Measurements from ENCODE around the gene CYSLTR2. TPM values are rescaled to one million over a fixed set of nuclear protein-coding genes. Genes with fewer than 3 reads are reported as not detected.
"Not testable (repeated sequence)": the region's sequence is repeated elsewhere in the genome, so short reads cannot be mapped to it uniquely, and the experiment has no call there.

The CYSLTR2 gene
- total and polyA plus RNA-seq, 2 donors (not counting 1 experiment from before 2014, with no cell fraction given), result 0.09 TPM; not detected in 1

- no peak overlapping the region for H3K9ac ChIP-seq (ENCODE audit: low read length)
- no peaks in the 10 kb centered on the region for H4K20me1 ChIP-seq (ENCODE audit: control insufficient read depth, insufficient read depth, low read length, poor library complexity, severe bottlenecking)
- H3K4me1 ChIP-seq (ENCODE audit: control insufficient read depth in 2 of 2, insufficient read depth in 2 of 2, low read length in 2 of 2), result no peaks in the 10 kb centered on the region
- TF ChIP-seq CTCF (IDR thresholded peaks at IDR 0.05) (no peak), EZH2 (IDR thresholded peaks at IDR 0.05; ENCODE audit: borderline replicate concordance, insufficient read depth, low read depth, low read length, poor library complexity, severe bottlenecking) (no peak)
- H3K4me2 ChIP-seq (replicated peaks; ENCODE audit: low read depth, low read length, poor library complexity, severe bottlenecking), result no peak overlapping the region
- H3K4me3 ChIP-seq (ENCODE audit: control extremely low read depth in 1 of 5, extremely low read depth in 1 of 5, insufficient read depth in 1 of 5, low read depth in 2 of 5, low read length in 4 of 5), result no peak overlapping the region
- Mint-ChIP-seq H3K9me3 (ENCODE audit: insufficient read depth) (no peaks in the 10 kb centered on the region), H3K27ac (no peak overlapping the region), H3K4me1 (no peaks in the 10 kb centered on the region), H3K4me3 (no peak overlapping the region), H3K27me3 (peaks cover 12% of the 10 kb centered on the region)
- H3K9me3 ChIP-seq (ENCODE audit: control extremely low read depth in 1 of 3, control insufficient read depth in 2 of 3, insufficient read depth in 1 of 3, low read length in 2 of 3), result peaks cover 0 to 6% (median 2%) of the 10 kb centered on the region in 3 donors
- peaks cover 0 to 2% (median 0%) of the 10 kb centered on the region in 4 experiments for H3K27me3 ChIP-seq (replicated peaks in 1 of 4; ENCODE audit: control extremely low read depth in 1 of 4, control insufficient read depth in 3 of 4, insufficient read depth in 4 of 4, low read length in 3 of 4)
- ChIA-PET CTCF (no interaction called here), POLR2A (no interaction called here)
- DNase-seq (no peak), ATAC-seq (ENCODE audit: low read depth) (no peak)
- no peaks in the 10 kb centered on the region for H3K79me2 ChIP-seq (ENCODE audit: control insufficient read depth, insufficient read depth, low read length)
- H3K27ac ChIP-seq (ENCODE audit: low read length in 2 of 2), result no peak overlapping the region
- H2AFZ ChIP-seq (ENCODE audit: insufficient read depth, low read depth, low read length, poor library complexity, severe bottlenecking), result no peak overlapping the region
- intact Hi-C loops (cut with micrococcal nuclease), result no loop called here
- H3K36me3 ChIP-seq (replicated peaks in 1 of 2; ENCODE audit: control extremely low read depth in 1 of 2, control insufficient read depth in 1 of 2, extremely low read depth in 1 of 2, insufficient read depth in 2 of 2, low read length in 1 of 2), result no peaks in the 10 kb centered on the region
- 81% methylated on average over 3 of the region's 3 CpGs for WGBS (ENCODE audit: insufficient coverage)
Measured at GRCh38 chr13:48693998-48694397, 40.3 kb downstream of the CYSLTR2 start.

- H3K27ac Mint-ChIP-seq, result no peak overlapping the region
- H3K4me2 ChIP-seq (replicated peaks; ENCODE audit: low read depth, low read length, poor library complexity, severe bottlenecking), result no peak overlapping the region
- H3K27me3 Mint-ChIP-seq, result peaks cover 18% of the 10 kb centered on the region
- H3K4me3 ChIP-seq (ENCODE audit: control extremely low read depth in 1 of 5, extremely low read depth in 1 of 5, insufficient read depth in 1 of 5, low read depth in 2 of 5, low read length in 4 of 5), result no peak overlapping the region
- no peak for ATAC-seq (ENCODE audit: low read depth)
- no peak overlapping the region for H2AFZ ChIP-seq (ENCODE audit: insufficient read depth, low read depth, low read length, poor library complexity, severe bottlenecking)
- peaks cover 0 to 2% (median 0%) of the 10 kb centered on the region in 4 experiments for H3K27me3 ChIP-seq (replicated peaks in 1 of 4; ENCODE audit: control extremely low read depth in 1 of 4, control insufficient read depth in 3 of 4, insufficient read depth in 4 of 4, low read length in 3 of 4)
- no peak overlapping the region for H3K4me3 Mint-ChIP-seq
- H3K27ac ChIP-seq (ENCODE audit: low read length in 2 of 2), result no peak overlapping the region
- ChIA-PET POLR2A (no interaction called here), CTCF (no interaction called here)
- H3K4me1 ChIP-seq (ENCODE audit: control insufficient read depth in 2 of 2, insufficient read depth in 2 of 2, low read length in 2 of 2), result no peaks in the 10 kb centered on the region
- H3K79me2 ChIP-seq (ENCODE audit: control insufficient read depth, insufficient read depth, low read length), result no peaks in the 10 kb centered on the region
- no peaks in the 10 kb centered on the region for H4K20me1 ChIP-seq (ENCODE audit: control insufficient read depth, insufficient read depth, low read length, poor library complexity, severe bottlenecking)
- intact Hi-C loops (cut with micrococcal nuclease), result no loop called here
- no peak overlapping the region for H3K9ac ChIP-seq (ENCODE audit: low read length)
- no peaks in the 10 kb centered on the region for H3K9me3 Mint-ChIP-seq (ENCODE audit: insufficient read depth)
- TF ChIP-seq CTCF (IDR thresholded peaks at IDR 0.05) (no peak), EZH2 (IDR thresholded peaks at IDR 0.05; ENCODE audit: borderline replicate concordance, insufficient read depth, low read depth, low read length, poor library complexity, severe bottlenecking) (no peak)
- no peak for DNase-seq
- H3K4me1 Mint-ChIP-seq, result no peaks in the 10 kb centered on the region
- WGBS (ENCODE audit: insufficient coverage), result no CpG with 5 or more reads among the region's 2 CpGs
- peaks cover 0 to 6% (median 0%) of the 10 kb centered on the region in 3 donors for H3K9me3 ChIP-seq (ENCODE audit: control extremely low read depth in 1 of 3, control insufficient read depth in 2 of 3, insufficient read depth in 1 of 3, low read length in 2 of 3)
- H3K36me3 ChIP-seq (replicated peaks in 1 of 2; ENCODE audit: control extremely low read depth in 1 of 2, control insufficient read depth in 1 of 2, extremely low read depth in 1 of 2, insufficient read depth in 2 of 2, low read length in 1 of 2), result no peaks in the 10 kb centered on the region
Measured at GRCh38 chr13:48695776-48696175, 42.0 kb downstream of the CYSLTR2 start.

GRCh38 chr13:48696676-48697075 lies 42.9 kb downstream of the CYSLTR2 start:
- ATAC-seq (ENCODE audit: low read depth); H3K4me1 ChIP-seq (ENCODE audit: control insufficient read depth in 2 of 2, insufficient read depth in 2 of 2, low read length in 2 of 2); H3K27me3 ChIP-seq (replicated peaks in 1 of 4; ENCODE audit: control extremely low read depth in 1 of 4, control insufficient read depth in 3 of 4, insufficient read depth in 4 of 4, low read length in 3 of 4); H2AFZ ChIP-seq (ENCODE audit: insufficient read depth, low read depth, low read length, poor library complexity, severe bottlenecking); H3K4me3 ChIP-seq (ENCODE audit: control extremely low read depth in 1 of 5, extremely low read depth in 1 of 5, insufficient read depth in 1 of 5, low read depth in 2 of 5, low read length in 4 of 5); H3K36me3 ChIP-seq (replicated peaks in 1 of 2; ENCODE audit: control extremely low read depth in 1 of 2, control insufficient read depth in 1 of 2, extremely low read depth in 1 of 2, insufficient read depth in 2 of 2, low read length in 1 of 2); CTCF ChIA-PET; H3K27ac Mint-ChIP-seq; H3K27ac ChIP-seq (ENCODE audit: low read length in 2 of 2); H4K20me1 ChIP-seq (ENCODE audit: control insufficient read depth, insufficient read depth, low read length, poor library complexity, severe bottlenecking); intact Hi-C loops (cut with micrococcal nuclease); H3K79me2 ChIP-seq (ENCODE audit: control insufficient read depth, insufficient read depth, low read length); H3K4me3 Mint-ChIP-seq; POLR2A ChIA-PET; H3K9me3 ChIP-seq (ENCODE audit: control extremely low read depth in 1 of 3, control insufficient read depth in 2 of 3, insufficient read depth in 1 of 3, low read length in 2 of 3); H3K4me2 ChIP-seq (replicated peaks; ENCODE audit: low read depth, low read length, poor library complexity, severe bottlenecking); DNase-seq; H3K4me1 Mint-ChIP-seq; H3K9ac ChIP-seq (ENCODE audit: low read length); H3K9me3 Mint-ChIP-seq (ENCODE audit: insufficient read depth): not testable (repeated sequence)
- peaks cover 18% of the 10 kb centered on the region for H3K27me3 Mint-ChIP-seq
- WGBS (ENCODE audit: insufficient coverage), result 90% methylated on average over 12 of the region's 12 CpGs

Data from B cell (primary cell).